ENCODE results near the gene TSR1.

The TSR1 gene

GRCh38 chr17:2354311-2354710, 18.1 kb upstream of the TSR1 start:
- Histone ChIP-seq H3K36me3 (ENCODE audit: control insufficient read depth, insufficient read depth, low read length) (no peaks in the 10 kb centered on the region), H3K9me3 (ENCODE audit: control insufficient read depth, low read length) (no peaks in the 10 kb centered on the region), H3K9ac (no peak overlapping the region), H3K4me2 (ENCODE audit: low read length) (no peak overlapping the region), H3K4me1 (no peaks in the 10 kb centered on the region), H3K4me3 (ENCODE audit: low read depth, low read length) (no peak overlapping the region), H3K27me3 (ENCODE audit: control insufficient read depth, insufficient read depth, low read length) (no peaks in the 10 kb centered on the region), H2AFZ (no peak overlapping the region), H3K79me2 (peaks cover 27% of the 10 kb centered on the region), H3K27ac (no peak overlapping the region)
- no peak for TF ChIP-seq CTCF (IDR thresholded peaks at IDR 0.05)

- peaks cover 7% of the 10 kb centered on the region for H3K4me1 ChIP-seq
- H2AFZ ChIP-seq: no peak overlapping the region
- H3K9me3 ChIP-seq (ENCODE audit: control insufficient read depth, low read length): no peaks in the 10 kb centered on the region
- no peaks in the 10 kb centered on the region for H3K27me3 ChIP-seq (ENCODE audit: control insufficient read depth, insufficient read depth, low read length)
- no peaks in the 10 kb centered on the region for H3K36me3 ChIP-seq (ENCODE audit: control insufficient read depth, insufficient read depth, low read length)
- H3K4me2 ChIP-seq (ENCODE audit: low read length): no peak overlapping the region
- peaks cover 10% of the 10 kb centered on the region for H3K79me2 ChIP-seq
- H3K27ac ChIP-seq: no peak overlapping the region
- no peak overlapping the region for H3K4me3 ChIP-seq (ENCODE audit: low read depth, low read length)
- no peak overlapping the region for H3K9ac ChIP-seq
- no peak for TF ChIP-seq CTCF (IDR thresholded peaks at IDR 0.05)
Observed at GRCh38 chr17:2351269-2351668, 15.0 kb upstream of the TSR1 start.

GRCh38 chr17:2347805-2348685, 11.8 kb upstream of the TSR1 start:
- Histone ChIP-seq H3K9ac (no peak overlapping the region), H3K27ac (peak overlapping the region; percentile 38), H3K36me3 (ENCODE audit: control insufficient read depth, insufficient read depth, low read length) (no peaks in the 10 kb centered on the region), H3K4me2 (ENCODE audit: low read length) (peak overlapping the region; percentile 47), H3K27me3 (ENCODE audit: control insufficient read depth, insufficient read depth, low read length) (no peaks in the 10 kb centered on the region), H3K9me3 (ENCODE audit: control insufficient read depth, low read length) (no peaks in the 10 kb centered on the region), H3K4me3 (ENCODE audit: low read depth, low read length) (no peak overlapping the region), H2AFZ (no peak overlapping the region), H3K79me2 (peaks cover 10% of the 10 kb centered on the region), H3K4me1 (peaks cover 7% of the 10 kb centered on the region)
- no peak for TF ChIP-seq CTCF (IDR thresholded peaks at IDR 0.05)

- H3K9ac ChIP-seq: no peak overlapping the region
- H3K4me2 ChIP-seq (ENCODE audit: low read length): no peak overlapping the region
- no peaks in the 10 kb centered on the region for H3K27me3 ChIP-seq (ENCODE audit: control insufficient read depth, insufficient read depth, low read length)
- no peak overlapping the region for H2AFZ ChIP-seq
- no peak for TF ChIP-seq CTCF (IDR thresholded peaks at IDR 0.05)
- no peaks in the 10 kb centered on the region for H3K9me3 ChIP-seq (ENCODE audit: control insufficient read depth, low read length)
- peaks cover 10% of the 10 kb centered on the region for H3K79me2 ChIP-seq
- H3K4me3 ChIP-seq (ENCODE audit: low read depth, low read length): no peak overlapping the region
- H3K4me1 ChIP-seq: peaks cover 7% of the 10 kb centered on the region
- H3K27ac ChIP-seq: no peak overlapping the region
- no peaks in the 10 kb centered on the region for H3K36me3 ChIP-seq (ENCODE audit: control insufficient read depth, insufficient read depth, low read length)
Observed at GRCh38 chr17:2346475-2346874, 10.2 kb upstream of the TSR1 start.

GRCh38 chr17:2344528-2344927, 8.3 kb upstream of the TSR1 start:
- H3K9me3 ChIP-seq (ENCODE audit: control insufficient read depth, low read length): no peaks in the 10 kb centered on the region
- no peak for TF ChIP-seq CTCF (IDR thresholded peaks at IDR 0.05)
- H3K79me2 ChIP-seq: no peaks in the 10 kb centered on the region
- peaks cover 7% of the 10 kb centered on the region for H3K4me1 ChIP-seq
- no peak overlapping the region for H3K27ac ChIP-seq
- H3K36me3 ChIP-seq (ENCODE audit: control insufficient read depth, insufficient read depth, low read length): no peaks in the 10 kb centered on the region
- H3K4me2 ChIP-seq (ENCODE audit: low read length): no peak overlapping the region
- H2AFZ ChIP-seq: no peak overlapping the region
- no peak overlapping the region for H3K9ac ChIP-seq
- no peaks in the 10 kb centered on the region for H3K27me3 ChIP-seq (ENCODE audit: control insufficient read depth, insufficient read depth, low read length)
- no peak overlapping the region for H3K4me3 ChIP-seq (ENCODE audit: low read depth, low read length)
